Esophagus squamous epithelium (tissue), 4 donors: ENCODE results near the gene DST.

Experiments
- CTCF ChIP-seq, 6 experiments: fragments of 450-650 bp in 4 of 6; fragments of 200-600 bp in 2 of 6; sonication (generic) in 2 of 6; IDR thresholded peaks; one replicate each; pipeline ENCODE4 v1.5.1; 2016 to 2019; ENCODE audit warnings: antibody characterized with exemption in 6 of 6, mild to moderate bottlenecking in 4 of 6, moderate library complexity in 4 of 6
- POLR2A ChIP-seq, 4 donors: fragments of 450-650 bp; IDR thresholded peaks; one replicate each; pipeline ENCODE4 v1.6.1; 2017; ENCODE audit warnings: antibody characterized with exemption in 4 of 4, mild to moderate bottlenecking in 4 of 4, moderate library complexity in 3 of 4

- TF ChIP-seq POLR2A (IDR thresholded peaks at IDR 0.05), result no peak
- no peak for TF ChIP-seq CTCF (IDR thresholded peaks at IDR 0.05)
These were observed 127.4 kb downstream of the DST start for GRCh38 chr6:56515081-56515905.
